Muscle layer of colon (tissue), 2 donors: Measurements from ENCODE around the gene CYP8B1.

Source experiments
- H3K27ac ChIP-seq: one replicate; pipeline ENCODE4 v1.7.0; 2013; ENCODE audit warnings: low read depth, mild to moderate bottlenecking, low read length, moderate library complexity
- H3K27me3 ChIP-seq, 2 donors: one replicate each; pipeline ENCODE4 v1.7.0; 2013; ENCODE audit warnings: low read length in 2 of 2, mild to moderate bottlenecking in 2 of 2; ENCODE audit not compliant: insufficient read depth in 2 of 2, control insufficient read depth in 1 of 2
- H3K36me3 ChIP-seq: one replicate; pipeline ENCODE4 v1.7.0; 2013; ENCODE audit warnings: mild to moderate bottlenecking, low read length; ENCODE audit not compliant: insufficient read depth
- H3K4me1 ChIP-seq: one replicate; pipeline ENCODE4 v1.7.0; 2013; ENCODE audit warnings: mild to moderate bottlenecking, low read length; ENCODE audit not compliant: insufficient read depth
- H3K4me3 ChIP-seq, 2 donors: one replicate each; pipeline ENCODE4 v1.7.0; 2013; ENCODE audit warnings: low read length in 2 of 2, low read depth in 1 of 2, mild to moderate bottlenecking in 1 of 2, moderate library complexity in 1 of 2
- H3K9ac ChIP-seq: one replicate; pipeline ENCODE4 v1.7.0; 2013; ENCODE audit warnings: low read length
- H3K9me3 ChIP-seq: one replicate; pipeline ENCODE4 v1.7.0; 2013; ENCODE audit warnings: mild to moderate bottlenecking, low read length
- donor health status: abdominal sarcoma.
- donor health status: Adenocarcinoma of cecum.

Gene CYP8B1

GRCh38 chr3:42867138-42867537 is 8.5 kb downstream of the CYP8B1 start:
- H3K36me3 ChIP-seq = no peaks in the 10 kb centered on the region
- no peak overlapping the region for H3K4me3 ChIP-seq
- H3K4me1 ChIP-seq = no peaks in the 10 kb centered on the region
- no peaks in the 10 kb centered on the region for H3K27me3 ChIP-seq
- no peak overlapping the region for H3K27ac ChIP-seq
- H3K9ac ChIP-seq = no peak overlapping the region
- no peaks in the 10 kb centered on the region for H3K9me3 ChIP-seq

GRCh38 chr3:42865256-42865655 is 10.4 kb downstream of the CYP8B1 start:
- Histone ChIP-seq H3K4me1 (no peaks in the 10 kb centered on the region), H3K9ac (no peak overlapping the region), H3K9me3 (no peaks in the 10 kb centered on the region), H3K27me3 (no peaks in the 10 kb centered on the region), H3K27ac (no peak overlapping the region), H3K4me3 (no peak overlapping the region), H3K36me3 (no peaks in the 10 kb centered on the region)

GRCh38 chr3:42864321-42864950 is 11.2 kb downstream of the CYP8B1 start:
- H3K9ac ChIP-seq = no peak overlapping the region
- H3K9me3 ChIP-seq = no peaks in the 10 kb centered on the region
- H3K27ac ChIP-seq = no peak overlapping the region
- no peaks in the 10 kb centered on the region for H3K4me1 ChIP-seq
- H3K4me3 ChIP-seq = no peak overlapping the region
- H3K36me3 ChIP-seq = no peaks in the 10 kb centered on the region
- H3K27me3 ChIP-seq = no peaks in the 10 kb centered on the region

- Histone ChIP-seq H3K9me3 (no peaks in the 10 kb centered on the region), H3K36me3 (no peaks in the 10 kb centered on the region), H3K4me1 (no peaks in the 10 kb centered on the region), H3K4me3 (no peak overlapping the region), H3K27me3 (no peaks in the 10 kb centered on the region), H3K9ac (no peak overlapping the region), H3K27ac (no peak overlapping the region)
Observed at GRCh38 chr3:42856544-42856943, 19.1 kb downstream of the CYP8B1 start.

- H3K9me3 ChIP-seq = no peaks in the 10 kb centered on the region
- H3K4me3 ChIP-seq = no peak overlapping the region
- no peaks in the 10 kb centered on the region for H3K4me1 ChIP-seq
- H3K9ac ChIP-seq = no peak overlapping the region
- H3K27ac ChIP-seq = no peak overlapping the region
- H3K36me3 ChIP-seq = no peaks in the 10 kb centered on the region
- H3K27me3 ChIP-seq = no peaks in the 10 kb centered on the region
Observed at GRCh38 chr3:42855547-42856380, 19.9 kb downstream of the CYP8B1 start.

DNA sequence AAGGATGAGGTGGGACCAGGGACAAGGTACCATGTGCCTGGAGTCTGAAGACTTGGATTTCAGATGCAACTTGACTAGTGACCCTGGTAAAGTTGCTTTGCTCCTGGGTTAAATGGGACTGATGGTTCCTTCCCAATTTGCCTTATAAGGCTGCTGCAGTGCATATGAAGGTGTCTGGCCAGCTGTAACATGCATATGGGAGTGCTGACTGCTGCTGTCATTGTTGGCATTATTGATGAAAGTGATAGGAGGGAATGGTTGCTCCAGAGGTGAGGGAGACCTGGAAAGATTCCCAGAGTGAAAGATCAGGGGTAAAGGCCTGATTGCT is 20.5 kb downstream of the CYP8B1 start:
- Histone ChIP-seq H3K27ac (no peak overlapping the region), H3K4me3 (no peak overlapping the region), H3K9ac (no peak overlapping the region), H3K9me3 (no peaks in the 10 kb centered on the region), H3K4me1 (no peaks in the 10 kb centered on the region), H3K27me3 (no peaks in the 10 kb centered on the region), H3K36me3 (no peaks in the 10 kb centered on the region)

- Histone ChIP-seq H3K9ac (no peak overlapping the region), H3K27ac (no peak overlapping the region), H3K36me3 (no peaks in the 10 kb centered on the region), H3K4me1 (no peaks in the 10 kb centered on the region), H3K9me3 (no peaks in the 10 kb centered on the region), H3K27me3 (no peaks in the 10 kb centered on the region), H3K4me3 (no peak overlapping the region)
Observed at GRCh38 chr3:42853739-42854302, 21.9 kb downstream of the CYP8B1 start.

DNA sequence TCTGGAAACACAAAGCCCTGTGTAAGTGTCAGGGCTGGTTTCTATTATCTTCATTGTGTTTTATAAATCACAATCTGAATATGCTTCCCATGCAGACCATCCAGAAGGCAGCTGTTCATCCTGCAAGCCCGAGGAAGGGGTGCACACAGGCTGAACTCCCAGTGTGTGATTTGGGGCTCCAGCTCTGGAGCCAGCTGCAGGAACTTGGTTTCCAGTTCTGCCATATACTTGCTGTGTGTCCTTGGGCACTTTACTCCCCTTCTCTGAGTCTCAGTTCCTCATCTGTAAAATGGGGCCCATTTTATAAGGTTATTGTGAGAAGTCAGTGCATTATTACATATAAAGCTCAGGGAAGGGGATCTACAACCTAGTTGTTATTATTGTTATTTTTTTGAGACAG is 22.6 kb downstream of the CYP8B1 start:
- Histone ChIP-seq H3K27me3 (no peaks in the 10 kb centered on the region), H3K9ac (no peak overlapping the region), H3K4me3 (no peak overlapping the region), H3K4me1 (no peaks in the 10 kb centered on the region), H3K36me3 (no peaks in the 10 kb centered on the region), H3K27ac (no peak overlapping the region), H3K9me3 (no peaks in the 10 kb centered on the region)

DNA sequence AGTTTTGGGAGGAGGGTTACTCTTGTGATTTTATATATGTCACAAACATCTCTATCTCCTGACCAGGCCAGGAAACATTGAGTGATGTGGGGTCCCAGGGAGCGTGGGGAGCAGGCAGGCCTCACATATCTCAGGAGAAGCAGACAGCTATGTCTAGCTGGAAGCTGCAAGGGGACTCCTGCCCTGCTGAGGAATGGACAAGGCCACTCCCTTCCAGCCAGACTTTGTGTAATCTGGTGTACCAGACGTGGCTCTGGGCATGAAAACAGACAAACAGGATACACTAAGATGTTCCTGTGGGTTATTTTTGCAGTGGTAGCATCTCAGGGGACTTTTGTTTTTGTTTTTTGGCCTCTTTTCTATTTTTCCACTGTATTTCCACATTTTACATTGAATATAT is 23.2 kb downstream of the CYP8B1 start:
- H3K36me3 ChIP-seq = no peaks in the 10 kb centered on the region
- H3K27ac ChIP-seq = no peak overlapping the region
- no peak overlapping the region for H3K4me3 ChIP-seq
- H3K27me3 ChIP-seq = no peaks in the 10 kb centered on the region
- peaks cover 1% of the 10 kb centered on the region for H3K4me1 ChIP-seq
- H3K9me3 ChIP-seq = no peaks in the 10 kb centered on the region
- H3K9ac ChIP-seq = no peak overlapping the region

DNA sequence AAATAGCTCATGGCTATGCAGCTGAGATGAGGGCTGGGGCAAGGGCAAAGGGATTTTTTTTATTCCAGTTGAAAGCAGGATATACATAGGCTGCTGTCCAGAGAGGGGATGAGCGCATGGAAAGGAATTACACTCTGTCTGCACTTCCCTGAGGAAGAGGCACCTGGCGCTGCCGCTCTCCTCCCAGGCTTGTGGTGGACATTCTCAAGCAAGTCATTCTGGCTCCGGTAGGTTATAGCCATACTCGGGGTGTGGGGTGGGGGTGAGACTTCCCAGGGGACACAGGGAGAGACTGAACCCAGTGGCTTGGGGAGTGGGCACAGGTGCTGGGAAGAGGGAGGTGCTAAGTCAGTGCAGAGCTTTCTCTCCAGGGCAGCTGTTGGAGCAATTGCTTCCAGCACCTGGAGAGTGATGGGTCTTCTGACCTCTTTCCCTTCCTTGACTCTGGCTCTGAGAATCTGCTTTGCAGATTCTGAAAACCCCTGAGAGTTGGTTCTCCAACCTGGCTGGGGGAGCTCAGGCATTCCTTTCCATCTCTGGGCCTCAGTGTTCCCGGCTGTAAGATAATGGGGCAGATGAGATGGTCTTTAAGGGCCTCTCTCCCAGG is 24.3 kb downstream of the CYP8B1 start:
- Histone ChIP-seq H3K27me3 (no peaks in the 10 kb centered on the region), H3K36me3 (no peaks in the 10 kb centered on the region), H3K4me3 (no peak overlapping the region), H3K27ac (no peak overlapping the region), H3K4me1 (peaks cover 12% of the 10 kb centered on the region), H3K9me3 (no peaks in the 10 kb centered on the region), H3K9ac (no peak overlapping the region)

DNA sequence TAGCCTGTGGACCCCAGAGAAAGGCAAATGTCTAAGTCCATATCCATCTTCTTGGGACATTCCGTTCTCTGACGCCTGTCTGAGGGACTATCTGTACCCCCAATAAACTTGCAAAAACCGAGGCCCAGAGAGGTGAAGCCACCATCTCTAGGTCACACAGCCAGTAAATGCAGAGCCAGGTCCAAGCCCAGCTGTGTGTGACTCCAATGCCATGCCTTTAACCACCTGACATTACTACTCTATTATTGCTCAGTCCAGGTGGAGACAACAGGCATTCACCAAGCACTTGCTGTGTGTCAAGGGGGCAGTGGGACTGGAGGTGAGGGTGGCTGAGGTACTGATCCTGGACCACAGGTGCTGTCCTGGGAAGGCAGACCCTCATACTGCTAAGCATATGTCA is 25.4 kb downstream of the CYP8B1 start:
- no peak overlapping the region for H3K27ac ChIP-seq
- no peak overlapping the region for H3K9ac ChIP-seq

More for the DNA sequence above, 25.4 kb downstream of the CYP8B1 start:
- Histone ChIP-seq H3K4me1 (peaks cover 18% of the 10 kb centered on the region), H3K36me3 (no peaks in the 10 kb centered on the region), H3K27me3 (no peaks in the 10 kb centered on the region), H3K9me3 (no peaks in the 10 kb centered on the region), H3K4me3 (no peak overlapping the region)
